BJ (cell line): ENCODE results near the gene WDPCP. TPM values are rescaled to one million over a fixed set of nuclear protein-coding genes. Genes with fewer than 3 reads are reported as not detected.
A peak's percentile ranks its signal among the peaks of the same experiment; 100 is the strongest.

ENCODE experiments used
- CTCF ChIA-PET: fragments of 350-600 bp; formaldehyde crosslinking; extraction: SDS; loops from one replicate; lab custom pipeline; 2021; ENCODE audit warnings: antibody characterized with exemption, inconsistent platforms; lab: Yijun Ruan, JAX
- POLR2A ChIA-PET: fragments of 300-600 bp; sonication (Branson Sonifier 250); formaldehyde crosslinking; extraction: SDS; loops from one replicate; lab custom pipeline; 2021; ENCODE audit warnings: antibody characterized with exemption; lab: Charles Lee
- DNase-seq: peaks from one replicate; pipeline ENCODE4 v3.0.0-alpha.2; 2011; ENCODE audit warnings: low read depth
- H3K27me3 ChIP-seq: 2 replicates; pipeline ENCODE4 v1.6.0; 2011; ENCODE audit warnings: low read length; ENCODE audit not compliant: control insufficient read depth, insufficient read depth
- H3K36me3 ChIP-seq: 2 replicates; pipeline ENCODE4 v1.5.1; 2011; ENCODE audit warnings: low read length; ENCODE audit not compliant: control insufficient read depth, insufficient read depth
- H3K4me3 ChIP-seq: 2 replicates; pipeline ENCODE4 v1.5.1; 2011; ENCODE audit warnings: low read depth, mild to moderate bottlenecking, control low read depth, low read length
- CTCF ChIP-seq: IDR thresholded peaks from 2 replicates; pipeline ENCODE4 v1.5.1; 2011; ENCODE audit warnings: low read depth, mild to moderate bottlenecking, control low read depth, inconsistent platforms, low read length, moderate library complexity; ENCODE audit not compliant: insufficient read depth
- polyA plus RNA-seq: library from polyadenylated mRNA; depleted of rRNA; stranded (reverse); fragments of >200 nt; gene quantifications from 2 replicates; pipeline ENCODE4 v1.2.3, GENCODE V29; 2011

WDPCP gene
- polyA plus RNA-seq, 1 experiment, result 4.2 TPM

DNA sequence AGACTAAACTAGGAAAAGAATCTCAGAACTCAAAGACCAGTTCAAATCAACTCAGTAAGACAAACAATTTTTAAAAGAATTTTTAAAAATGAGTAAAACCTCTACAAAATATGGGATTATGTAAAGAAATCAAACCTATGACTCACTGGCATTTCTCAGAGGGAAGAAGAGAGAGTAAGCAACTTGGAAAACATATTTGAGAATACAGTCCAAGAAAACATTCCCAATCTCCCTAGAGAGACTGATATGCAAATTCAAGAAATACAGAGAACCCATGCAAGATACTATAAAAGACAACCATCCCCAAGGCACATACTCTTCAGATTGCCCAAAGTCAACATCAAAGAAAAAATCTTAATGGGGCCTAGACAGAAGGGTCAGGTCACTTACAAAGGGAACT is 162.7 kb downstream of the WDPCP start:
- ChIA-PET POLR2A (no interaction called here), CTCF (interaction anchor here (0.9 to 2.1 kb wide), 3 partner anchors 8 to 11 kb away, joined by 3 to 14 read pairs (median 5); no protein-coding TSS in a partner anchor)
- TF ChIP-seq CTCF, result no peak
- Histone ChIP-seq H3K36me3 (no peaks in the 10 kb centered on the region), H3K27me3 (no peaks in the 10 kb centered on the region), H3K4me3 (no peak overlapping the region)
- no peak for DNase-seq

DNA sequence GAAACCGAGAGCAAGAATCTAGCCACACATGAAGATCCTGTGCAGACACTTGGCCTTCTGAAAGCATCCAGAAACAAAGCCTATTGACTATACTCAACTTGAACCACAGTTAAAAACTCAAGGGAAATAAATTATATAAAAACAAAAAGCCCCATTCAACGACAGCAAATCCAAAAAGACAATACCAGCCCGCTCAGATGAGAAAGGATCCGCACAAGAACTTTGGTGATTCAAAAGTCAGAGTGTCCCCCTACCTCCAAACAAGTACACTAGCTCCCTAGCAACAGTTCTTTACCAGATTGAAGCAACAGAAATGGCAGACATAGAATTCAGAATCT is 163.2 kb downstream of the WDPCP start:
- DNase-seq, result no peak
- Histone ChIP-seq H3K27me3 (no peaks in the 10 kb centered on the region), H3K36me3 (no peaks in the 10 kb centered on the region), H3K4me3 (no peak overlapping the region)
- POLR2A ChIA-PET, result no interaction called here
- CTCF ChIA-PET, result interaction anchor here (0.9 to 2.1 kb wide), 3 partner anchors 9 to 19 kb away, joined by 5 to 14 read pairs (median 5); no protein-coding TSS in a partner anchor
- TF ChIP-seq CTCF, result no peak

- H3K36me3 ChIP-seq, result no peaks in the 10 kb centered on the region
- no peak for DNase-seq
- H3K27me3 ChIP-seq, result no peaks in the 10 kb centered on the region
- CTCF ChIA-PET, result interaction anchor here (0.6 to 2.1 kb wide), 6 partner anchors 8 to 426 kb away, joined by 3 to 14 read pairs (median 4); no protein-coding TSS in a partner anchor
- H3K4me3 ChIP-seq, result no peak overlapping the region
- peak; percentile 48 for TF ChIP-seq CTCF
- POLR2A ChIA-PET, result no interaction called here
These were observed 163.8 kb downstream of the WDPCP start for GRCh38 chr2:63424329-63425078.

GRCh38 chr2:63422556-63422955 is 165.7 kb downstream of the WDPCP start:
- Histone ChIP-seq H3K27me3 (no peaks in the 10 kb centered on the region), H3K36me3 (no peaks in the 10 kb centered on the region), H3K4me3 (no peak overlapping the region)
- TF ChIP-seq CTCF, result no peak
- ChIA-PET CTCF (interaction anchor here (1.2 kb wide), 1 partner anchor 16 kb away, joined by 5 read pairs; no protein-coding TSS in a partner anchor), POLR2A (no interaction called here)
- no peak for DNase-seq

DNA sequence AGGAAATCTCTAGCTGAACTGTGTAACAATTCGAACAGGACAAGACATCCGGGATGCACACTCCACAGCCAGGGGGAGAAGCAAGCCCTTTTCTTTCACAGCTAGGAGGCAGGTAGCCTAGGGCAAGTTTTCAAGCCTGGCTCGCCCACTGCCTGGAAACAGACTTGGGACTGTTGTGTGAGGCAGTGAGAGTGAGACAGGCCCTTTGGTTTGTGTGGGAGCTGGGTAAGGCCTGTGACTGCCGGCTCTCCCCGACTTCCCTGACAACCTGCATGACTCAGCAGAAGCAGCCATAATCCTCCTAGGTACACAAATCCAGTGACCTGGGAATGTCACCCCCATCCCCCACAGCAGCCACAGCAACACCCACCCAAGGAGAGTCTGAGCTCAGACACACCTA is 179.7 kb downstream of the WDPCP start:
- ChIA-PET CTCF (interaction anchor here (1.4 kb wide), 1 partner anchor 79 kb away, joined by 4 read pairs; no protein-coding TSS in a partner anchor), POLR2A (no interaction called here)
- Histone ChIP-seq H3K4me3 (no peak overlapping the region), H3K36me3 (no peaks in the 10 kb centered on the region), H3K27me3 (no peaks in the 10 kb centered on the region)
- DNase-seq, result no peak
- TF ChIP-seq CTCF, result no peak
